Esophagus squamous epithelium (tissue), 4 donors: ENCODE data around the gene ZNF284.

ENCODE experiments used
- CTCF ChIP-seq, 6 experiments: fragments of 450-650 bp in 4 of 6; fragments of 200-600 bp in 2 of 6; sonication (generic) in 2 of 6; IDR thresholded peaks; one replicate each; pipeline ENCODE4 v1.5.1; 2016 to 2019; ENCODE audit warnings: antibody characterized with exemption in 6 of 6, mild to moderate bottlenecking in 4 of 6, moderate library complexity in 4 of 6
- POLR2A ChIP-seq, 4 donors: fragments of 450-650 bp; IDR thresholded peaks; one replicate each; pipeline ENCODE4 v1.6.1; 2017; ENCODE audit warnings: antibody characterized with exemption in 4 of 4, mild to moderate bottlenecking in 4 of 4, moderate library complexity in 3 of 4

GRCh38 chr19:44032001-44032610, 39.9 kb upstream of the ZNF284 start:
- TF ChIP-seq POLR2A (IDR thresholded peaks at IDR 0.05) (no peak), CTCF (IDR thresholded peaks at IDR 0.05) (no peak)
